NCI-H2227 (cell line): ENCODE results near the gene CTNND2.

Source experiments
- DNase-seq: peaks from one replicate; lab custom pipeline; 2025; ENCODE audit not compliant: unreplicated experiment; lab: John Stamatoyannopoulos, UW

Gene CTNND2

DNA sequence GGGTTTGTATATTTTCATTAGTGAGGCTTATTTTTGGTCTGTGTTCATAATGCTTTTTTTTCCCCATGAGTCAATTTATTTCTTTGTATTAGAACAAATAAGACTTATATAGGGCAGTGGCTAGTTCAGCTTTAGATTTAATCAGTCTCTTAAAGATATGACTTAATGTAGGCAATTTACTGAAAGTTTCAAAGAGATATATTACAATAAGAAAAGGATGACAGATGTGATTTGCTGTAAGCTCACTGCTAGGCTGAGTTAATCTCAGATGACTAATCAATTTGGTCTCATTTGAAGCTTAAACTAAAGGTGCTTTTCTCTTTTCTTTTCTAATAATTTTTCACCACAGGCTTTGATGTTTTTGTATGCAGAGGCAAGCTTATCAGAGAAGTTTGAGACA is 851.4 kb downstream of the CTNND2 start:
- DNase-seq = no peak

DNA sequence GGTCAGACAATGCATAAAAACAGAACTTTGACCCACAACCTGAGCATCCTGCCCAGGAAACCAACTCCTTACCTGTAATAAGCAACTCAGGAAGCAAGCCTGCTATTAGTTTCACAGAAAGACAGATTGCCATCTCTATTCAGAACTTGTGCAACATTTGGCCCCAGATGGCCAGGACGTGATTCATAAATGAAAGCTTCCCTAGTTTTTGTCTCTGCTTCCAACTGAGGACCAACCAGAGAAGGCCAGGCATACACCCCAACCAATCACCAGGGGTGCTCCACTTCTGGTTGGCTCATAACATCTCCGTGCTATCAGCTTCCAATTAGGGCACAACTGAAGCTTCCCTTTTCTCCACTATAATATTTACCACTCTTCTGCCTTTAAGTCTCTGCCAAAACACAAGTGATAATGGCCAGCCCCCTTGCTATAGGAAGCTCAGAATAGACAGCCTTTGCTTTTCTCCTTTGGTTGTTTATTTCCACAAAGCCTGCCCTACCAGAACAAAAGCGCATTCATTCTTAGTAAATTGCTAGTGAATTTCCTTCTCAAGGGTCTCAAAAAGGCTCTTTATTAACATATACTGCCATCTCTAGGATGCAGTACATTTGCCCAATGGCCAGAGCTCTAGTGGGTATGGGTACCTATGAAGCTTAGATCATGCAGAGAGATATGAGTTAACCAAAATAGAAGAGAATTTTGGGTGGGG is 853.5 kb downstream of the CTNND2 start:
- no peak for DNase-seq

DNA sequence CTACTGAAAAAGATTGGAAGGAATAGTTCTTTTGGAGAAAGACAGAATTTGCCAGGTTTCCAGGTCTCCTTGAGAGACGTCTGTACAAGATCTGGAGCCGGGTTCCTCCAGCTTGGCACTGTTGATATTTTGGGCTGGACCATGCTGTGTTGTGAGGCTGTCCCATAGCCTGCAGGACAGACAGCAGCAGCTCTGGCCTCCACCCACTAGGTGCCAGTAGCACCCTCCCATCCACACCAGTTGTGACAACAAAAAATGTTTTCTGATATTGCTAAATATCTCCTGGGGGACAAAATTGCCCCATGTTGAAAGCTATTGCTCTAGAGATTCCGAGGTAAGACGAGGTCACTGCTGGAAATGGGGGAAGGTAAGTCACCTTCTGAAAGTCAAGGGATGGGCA is 855.5 kb downstream of the CTNND2 start:
- DNase-seq = no peak

DNA sequence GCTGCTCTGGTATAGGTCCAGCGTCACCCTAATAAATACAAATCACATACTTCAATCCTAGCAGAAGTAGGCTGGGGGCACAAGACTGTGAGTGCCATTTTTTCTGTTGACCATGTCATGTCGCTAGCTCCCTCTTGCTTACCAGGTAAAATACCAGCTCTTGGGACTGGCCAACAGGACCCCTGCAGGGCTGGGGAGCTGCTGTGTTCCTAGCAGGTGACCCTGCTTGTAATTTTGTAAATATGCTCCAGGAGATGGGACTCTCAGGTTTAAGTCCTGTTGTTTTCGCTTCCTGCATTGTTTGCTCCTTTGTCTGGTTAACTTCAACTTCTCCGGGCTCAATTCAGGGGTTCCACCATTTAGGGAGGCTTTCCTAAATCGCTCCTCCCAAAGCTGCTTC is 856.6 kb downstream of the CTNND2 start:
- DNase-seq = no peak

DNA sequence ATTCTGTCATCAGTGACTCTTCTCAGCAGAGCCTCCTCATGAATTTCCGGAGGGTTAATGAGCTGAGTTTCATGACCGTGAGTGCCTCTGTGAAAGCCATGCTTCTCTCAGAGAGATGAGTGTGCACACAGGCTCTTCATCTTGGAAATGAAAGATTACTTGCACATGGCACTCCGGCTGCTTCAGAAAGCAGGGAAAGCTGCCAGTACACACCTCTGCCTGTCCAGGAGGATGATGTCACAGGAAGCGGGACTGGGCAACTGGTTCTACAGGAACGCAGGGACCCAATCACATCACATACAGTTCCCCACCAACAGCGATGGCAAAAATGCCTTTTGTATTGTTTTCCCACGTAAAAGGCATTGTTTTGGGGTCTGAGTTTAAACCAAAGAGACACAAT is 857.2 kb downstream of the CTNND2 start:
- DNase-seq = no peak

DNA sequence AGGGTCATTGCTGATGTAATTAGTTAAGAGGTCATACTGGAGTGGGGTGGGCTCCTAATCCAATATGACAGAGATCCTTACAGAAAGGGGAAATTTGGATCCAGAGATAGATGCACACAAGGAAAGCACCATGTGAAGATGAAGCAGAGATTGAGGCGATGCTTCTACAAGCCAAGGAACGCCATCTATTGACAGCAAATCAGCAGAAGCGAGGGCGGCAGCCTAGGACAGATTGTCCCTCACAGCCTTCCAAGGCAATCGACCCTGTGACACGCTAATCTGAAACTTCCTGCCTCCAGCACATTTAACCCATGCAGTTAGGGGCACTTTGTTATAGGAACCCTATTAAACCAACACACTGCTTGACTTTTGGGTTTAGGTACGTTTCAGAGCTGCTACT is 858.1 kb downstream of the CTNND2 start:
- no peak for DNase-seq

DNA sequence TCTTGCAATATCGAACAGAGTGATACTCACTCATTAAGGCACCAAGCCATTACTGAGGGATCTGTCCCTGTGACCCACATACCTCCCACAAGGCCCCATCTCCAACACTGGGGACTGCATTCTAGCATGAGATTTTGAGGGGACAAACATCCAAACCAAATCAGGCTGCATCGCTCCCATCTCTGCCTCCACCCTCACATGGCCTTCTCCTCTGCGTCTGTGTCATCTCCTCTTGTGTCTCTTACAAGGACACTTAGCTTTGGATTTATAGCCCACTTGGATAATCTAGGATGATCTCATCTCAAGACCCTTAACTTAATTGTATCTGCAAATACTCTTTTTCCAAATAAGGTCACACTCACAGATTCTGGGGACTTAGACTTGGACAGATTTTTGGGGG is 858.8 kb downstream of the CTNND2 start:
- DNase-seq = no peak

DNA sequence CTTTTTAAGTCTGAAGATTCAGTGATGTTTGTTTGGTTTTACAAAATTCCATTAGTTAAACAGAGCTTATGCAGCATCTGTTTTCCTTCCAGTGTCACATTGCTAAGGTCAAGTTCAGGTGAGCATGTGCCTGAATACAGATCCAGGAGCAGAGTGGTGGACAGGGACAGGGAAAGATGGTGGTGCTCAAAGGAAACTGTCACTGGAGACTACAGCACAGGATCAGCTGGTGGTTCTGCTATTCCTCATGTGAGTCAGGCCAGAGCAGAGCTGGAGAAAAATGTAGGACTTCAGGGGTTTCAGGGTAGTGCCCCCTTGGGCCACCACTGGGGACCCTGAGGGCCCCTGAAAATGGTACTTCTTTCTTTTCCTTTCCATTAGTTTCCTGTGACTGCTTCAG is 859.7 kb downstream of the CTNND2 start:
- DNase-seq = no peak

DNA sequence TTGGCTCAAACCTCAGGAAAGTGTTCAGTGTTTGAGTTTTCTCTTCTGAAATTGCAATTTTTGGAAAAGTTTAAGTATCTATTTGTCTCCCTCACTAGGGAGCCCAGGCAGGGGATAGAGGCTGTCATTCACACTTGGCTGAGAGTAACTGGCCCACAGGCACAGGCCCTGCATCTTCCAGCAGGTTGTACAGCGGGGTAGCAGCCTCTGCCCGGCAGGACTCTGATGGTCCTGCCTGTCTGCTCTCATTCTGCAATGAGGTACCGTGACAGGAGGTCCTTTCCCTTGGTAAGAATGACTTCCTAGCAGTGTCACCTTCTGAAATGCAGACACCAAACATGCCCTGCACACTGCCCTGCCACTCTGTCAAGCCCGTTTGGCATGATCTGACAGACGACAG is 860.4 kb downstream of the CTNND2 start:
- DNase-seq = no peak

DNA sequence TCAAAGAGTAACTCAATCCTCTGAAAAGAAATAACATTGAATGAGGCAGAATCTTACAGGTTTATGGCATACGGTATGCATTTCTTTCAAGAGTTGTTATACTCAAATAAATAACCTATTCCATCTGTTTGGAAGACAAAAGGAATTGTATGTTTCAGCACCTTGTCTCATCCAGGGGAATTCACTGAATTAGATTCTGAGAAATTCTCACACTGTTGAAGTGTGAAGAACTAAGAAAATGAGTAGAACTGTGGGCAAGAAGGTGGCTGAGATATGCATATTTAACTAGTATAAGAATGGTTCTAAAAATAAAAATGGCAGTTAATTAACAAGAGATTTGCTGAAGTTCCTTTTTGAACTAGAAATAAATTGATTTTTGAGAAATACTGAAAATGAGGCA is 863.9 kb downstream of the CTNND2 start:
- DNase-seq = no peak

DNA sequence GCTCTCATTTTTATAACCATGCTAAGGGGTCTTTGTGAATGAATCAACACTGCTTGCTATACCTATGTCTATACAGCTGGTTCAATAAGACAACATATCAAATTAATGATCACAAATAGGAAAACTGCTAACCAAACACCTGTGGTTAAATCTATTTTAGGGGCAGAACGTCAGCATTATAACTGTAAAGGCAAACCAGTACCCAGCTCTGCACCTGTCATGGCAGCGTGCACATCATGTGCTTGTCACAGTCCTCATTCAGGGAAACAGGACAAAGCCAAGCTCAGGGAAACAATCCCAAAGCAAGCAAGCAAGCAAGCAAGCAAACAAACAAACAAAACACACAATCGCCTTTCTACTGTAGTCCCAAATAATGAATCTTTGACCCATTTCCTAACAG is 865.5 kb downstream of the CTNND2 start:
- DNase-seq = no peak

DNA sequence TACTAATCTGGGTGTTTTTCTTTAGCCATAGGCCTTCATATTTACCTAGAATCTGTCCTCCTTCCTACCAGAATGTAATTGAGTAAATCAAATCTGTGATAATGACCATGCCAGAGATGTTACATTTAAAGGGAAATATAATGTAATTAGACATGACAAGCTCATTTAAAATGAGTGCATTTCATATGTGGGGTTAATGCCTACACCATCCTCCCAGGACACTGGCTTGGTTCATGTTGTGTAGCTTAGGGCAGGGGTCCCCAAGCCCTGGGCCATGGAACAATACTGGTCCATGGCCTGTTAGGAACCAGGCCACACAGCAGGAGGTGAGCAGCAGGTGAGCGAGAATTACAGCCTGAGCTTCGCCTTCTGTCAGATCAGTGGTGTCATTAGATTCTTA is 866.3 kb downstream of the CTNND2 start:
- no peak for DNase-seq

DNA sequence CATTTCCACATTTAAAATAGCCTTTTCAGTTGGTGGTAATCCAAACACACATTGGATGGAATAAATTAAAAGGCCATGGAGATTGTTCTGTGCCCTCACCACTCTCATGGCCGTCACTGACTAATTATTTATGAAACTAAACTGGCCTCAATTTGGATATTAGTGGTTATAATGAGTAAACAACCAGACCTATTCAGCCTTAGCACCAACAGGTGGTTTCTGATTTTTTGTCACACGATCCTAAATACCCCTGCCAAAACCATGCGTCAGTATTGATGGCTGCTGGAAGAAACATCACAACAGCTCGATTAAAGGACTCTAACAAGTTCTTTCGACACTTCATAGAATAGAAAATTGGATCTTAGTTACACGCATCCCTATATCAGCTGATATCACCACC is 867.2 kb downstream of the CTNND2 start:
- no peak for DNase-seq

DNA sequence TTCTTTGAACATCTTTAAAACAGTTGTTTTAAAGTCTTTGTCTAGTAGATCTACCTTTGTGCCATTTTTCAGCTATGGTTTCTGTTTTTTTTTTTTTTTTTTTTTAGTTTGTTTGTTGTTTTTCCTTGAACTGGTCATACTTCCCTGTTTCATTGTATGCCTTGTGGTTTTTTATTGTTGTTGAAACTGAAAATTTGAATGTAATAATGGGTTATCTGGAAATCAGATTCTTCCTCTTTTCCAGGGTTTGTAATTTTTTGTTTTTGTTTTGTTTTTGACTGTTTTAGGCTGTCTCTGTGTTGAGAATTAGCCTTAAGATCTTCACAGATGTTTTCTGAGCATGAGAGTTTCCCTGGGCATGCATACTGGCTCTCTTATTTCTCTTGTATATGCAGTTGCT is 873.6 kb downstream of the CTNND2 start:
- DNase-seq = no peak

DNA sequence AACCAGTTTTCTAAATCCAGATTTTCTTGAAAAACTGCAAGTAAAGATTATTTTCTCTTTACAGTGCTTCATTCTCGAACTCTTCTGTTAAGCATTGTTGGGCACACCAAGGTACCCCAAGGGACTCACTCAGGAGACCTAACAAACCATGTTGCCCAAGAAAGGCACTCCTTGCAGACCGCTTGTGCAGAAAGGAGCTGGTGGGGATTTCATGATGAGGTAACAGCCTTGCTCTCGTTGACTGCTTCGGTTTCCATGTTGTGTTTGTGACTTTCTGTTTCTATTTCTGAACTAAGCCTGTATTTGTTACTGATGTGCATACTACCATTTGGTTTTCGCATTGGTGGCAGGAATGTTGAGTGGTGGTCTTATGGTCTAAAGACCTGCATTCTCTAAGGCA is 876.6 kb downstream of the CTNND2 start:
- no peak for DNase-seq

DNA sequence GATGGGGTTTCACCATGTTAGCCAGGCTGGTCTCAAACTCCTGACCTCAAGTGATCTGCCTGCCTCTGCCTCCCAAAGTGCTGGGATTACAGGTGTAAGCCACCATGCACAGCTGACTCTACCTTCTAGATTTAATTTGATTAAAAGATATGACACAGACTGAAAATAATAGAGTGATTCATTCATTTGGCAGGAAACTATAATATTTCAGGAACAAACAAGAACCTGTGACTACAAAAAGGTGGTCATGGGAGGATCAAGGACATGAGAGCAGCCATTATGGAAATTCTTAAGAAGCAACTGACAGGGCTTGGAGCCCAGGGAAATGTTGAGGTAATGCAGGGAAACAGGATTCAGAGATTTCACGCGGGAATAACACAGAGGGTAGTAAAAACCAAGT is 877.7 kb downstream of the CTNND2 start:
- no peak for DNase-seq

DNA sequence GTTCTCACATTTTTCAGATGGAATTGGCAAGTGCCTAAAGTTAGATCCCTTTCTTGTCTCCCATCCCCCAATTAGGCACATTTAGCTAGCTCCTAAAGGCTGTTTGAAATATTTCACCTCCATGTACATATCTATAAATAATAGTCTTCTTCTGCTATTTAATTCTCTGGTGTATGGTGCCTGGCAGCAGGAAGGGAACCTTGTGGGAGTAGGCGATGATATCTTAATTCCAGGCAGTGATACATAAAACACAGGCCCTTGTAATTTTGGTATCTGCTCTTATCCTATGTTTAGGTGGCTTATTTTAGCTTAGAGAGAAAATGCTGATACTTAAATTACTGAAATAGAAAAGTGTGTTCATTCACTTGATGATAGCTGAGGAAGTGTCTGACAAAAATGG is 880.3 kb downstream of the CTNND2 start:
- no peak for DNase-seq

DNA sequence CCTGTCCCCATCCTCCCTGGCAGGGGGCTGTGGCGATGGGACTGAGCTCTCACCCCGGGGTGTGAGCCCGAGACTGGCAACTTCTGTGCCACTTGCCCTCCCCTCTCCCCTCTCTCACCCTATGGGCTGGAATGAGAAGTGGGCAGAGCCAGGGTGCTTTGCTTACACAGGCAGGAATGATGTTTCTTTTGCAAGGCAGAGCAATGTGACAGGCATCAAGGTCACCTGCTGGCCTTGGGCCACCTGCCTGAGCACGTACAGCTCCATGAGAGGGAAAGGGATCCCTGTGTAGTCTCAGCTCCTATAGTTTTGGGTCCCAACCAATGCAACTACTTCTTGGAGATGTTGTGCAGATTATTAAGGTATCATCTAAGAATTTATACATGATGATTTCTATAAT is 890.5 kb downstream of the CTNND2 start:
- no peak for DNase-seq

DNA sequence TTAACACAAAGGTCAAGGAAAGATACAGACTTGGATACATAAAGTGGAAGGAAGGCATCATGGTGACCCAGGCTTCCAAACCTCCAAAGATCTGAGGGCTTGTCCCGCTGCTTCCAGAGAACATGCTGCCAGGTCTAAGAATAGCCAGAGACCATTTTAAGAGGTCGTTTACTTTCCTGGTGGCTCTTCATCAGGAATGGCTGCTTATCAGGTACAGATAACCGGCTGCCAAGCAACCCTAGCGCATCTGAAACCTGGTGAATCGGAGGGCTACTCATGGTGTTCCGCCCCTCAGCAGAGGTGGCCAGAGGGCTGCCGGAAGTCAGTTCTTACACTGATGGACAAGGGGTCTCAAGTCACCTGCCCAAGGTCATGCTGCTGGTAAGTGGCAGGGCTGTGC is 892.0 kb downstream of the CTNND2 start:
- DNase-seq = no peak

DNA sequence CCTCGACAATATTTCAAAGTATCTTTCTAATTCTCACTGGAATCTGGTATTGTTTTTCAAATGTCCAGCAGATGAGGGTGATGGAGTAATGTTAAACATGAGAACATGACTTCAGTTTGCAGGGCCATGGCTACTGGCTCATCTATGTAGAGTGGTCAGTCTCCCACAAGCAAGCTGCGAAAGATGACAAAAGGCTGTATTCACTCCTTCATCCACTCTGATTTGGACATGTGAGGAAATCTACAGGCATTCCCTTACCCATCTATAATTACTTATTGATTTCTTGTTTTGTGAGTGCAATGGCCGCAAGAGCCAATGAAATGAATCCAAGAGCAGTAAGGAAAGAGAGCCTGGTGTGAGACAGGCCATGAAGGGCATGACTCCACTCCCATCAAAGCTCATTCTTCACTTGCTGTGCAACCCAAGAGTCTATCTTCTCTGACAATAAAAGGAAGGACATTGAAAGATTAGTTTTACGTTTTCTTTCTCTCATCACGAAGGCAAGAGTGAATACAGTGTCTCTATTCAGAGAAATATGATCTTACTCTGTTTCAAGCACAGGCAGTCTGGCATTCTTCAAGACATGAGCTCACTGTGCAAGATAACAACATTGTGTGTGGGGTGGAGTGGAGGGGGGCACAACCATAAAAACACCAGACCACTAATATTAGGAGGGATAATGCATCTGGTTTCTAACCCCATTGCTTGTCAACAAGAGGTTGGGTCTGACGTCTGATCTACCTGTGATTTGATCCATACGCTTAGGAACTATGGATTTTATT is 893.6 kb downstream of the CTNND2 start:
- DNase-seq = no peak

DNA sequence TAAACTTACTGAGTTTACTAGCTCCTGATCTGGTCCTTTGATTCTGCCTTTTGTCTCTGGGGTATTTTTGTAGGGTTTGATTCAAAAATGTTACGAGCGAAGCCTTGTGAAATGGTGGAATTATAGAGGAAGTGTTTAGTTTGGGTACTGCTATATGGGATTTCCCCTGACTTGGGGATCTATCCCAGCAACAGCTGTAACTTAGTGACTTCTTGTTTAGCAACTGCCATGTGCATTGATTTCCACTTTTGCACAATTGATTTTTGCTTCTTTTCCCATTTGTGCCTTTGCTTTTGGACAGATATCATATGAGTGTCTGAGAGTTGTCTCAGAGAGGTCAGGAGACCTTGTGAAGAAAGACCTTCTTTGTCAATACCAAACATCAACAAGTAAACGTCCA is 894.7 kb downstream of the CTNND2 start:
- DNase-seq = no peak

DNA sequence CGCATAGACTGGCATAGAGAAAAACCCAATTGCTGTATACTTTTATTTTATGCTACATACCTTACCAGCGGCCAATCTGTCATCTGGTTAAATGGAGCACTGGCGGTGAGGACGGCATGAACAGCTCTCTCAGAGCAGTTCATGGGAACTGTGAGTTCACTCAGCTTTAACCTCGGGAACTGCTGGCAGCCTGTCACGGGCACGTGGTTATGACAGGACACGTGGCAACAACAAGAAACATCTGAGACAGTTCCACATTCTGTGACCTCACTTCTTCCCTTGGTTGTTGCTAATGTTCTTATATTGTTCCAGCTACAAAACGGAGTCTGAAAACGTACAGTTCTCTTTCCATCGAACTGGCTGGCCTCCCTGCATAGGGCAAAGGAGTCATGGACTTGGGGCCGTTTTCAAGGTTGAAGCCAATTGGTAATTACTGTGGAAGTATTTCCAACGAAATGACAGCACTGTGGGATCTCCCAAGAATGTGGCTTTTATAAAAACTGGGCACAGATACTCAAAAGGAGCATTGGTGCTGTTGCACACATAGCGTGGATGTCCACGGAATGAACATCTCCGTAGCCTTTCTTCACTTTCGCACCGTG is 896.9 kb downstream of the CTNND2 start:
- no peak for DNase-seq
